Kidney (tissue), 14 donors: ENCODE measurements around the gene BNIP1. TPM values are rescaled to one million over a fixed set of nuclear protein-coding genes. Genes with fewer than 3 reads are reported as not detected.
A peak's percentile ranks its signal among the peaks of the same experiment; 100 is the strongest.

Experiments
- DNase-seq, 5 donors: peaks; one replicate each; pipeline ENCODE4 v3.0.0-alpha.2; 2013 to 2020
- FAIRE-seq: peaks from 2 replicates; lab custom pipeline; 2012; peaks lifted over from hg19 to GRCh38; lab: Jason Lieb, UNC
- H3K27ac ChIP-seq, 2 donors: one replicate each; pipeline ENCODE4 v1.7.0; 2013; ENCODE audit warnings: low read depth in 2 of 2, low read length in 2 of 2, inconsistent platforms in 1 of 2
- H3K27me3 ChIP-seq: one replicate; pipeline ENCODE4 v1.7.1; 2013; ENCODE audit warnings: low read length, inconsistent platforms; ENCODE audit not compliant: control insufficient read depth, insufficient read depth
- H3K36me3 ChIP-seq, 3 donors: one replicate each; pipeline versions ENCODE4 v1.7.0 to v1.7.1; 2013; ENCODE audit warnings: low read length in 3 of 3, control low read depth in 1 of 3, inconsistent platforms in 1 of 3; ENCODE audit not compliant: insufficient read depth in 3 of 3, control insufficient read depth in 2 of 3
- H3K4me1 ChIP-seq, 3 donors: one replicate each; pipeline versions ENCODE4 v1.7.0 to v1.7.1; 2013; ENCODE audit warnings: low read length in 3 of 3, inconsistent platforms in 1 of 3, low read depth in 1 of 3; ENCODE audit not compliant: control insufficient read depth in 2 of 3, insufficient read depth in 2 of 3
- H3K4me3 ChIP-seq, 3 donors: one replicate each; pipeline versions ENCODE4 v1.7.0 to v1.8.1; 2013; ENCODE audit warnings: low read length in 3 of 3, control low read depth in 1 of 3, inconsistent platforms in 1 of 3
- H3K9ac ChIP-seq, 3 donors: one replicate each; pipeline versions ENCODE4 v1.7.0 to v1.7.1; 2013; ENCODE audit warnings: low read length in 3 of 3, control low read depth in 1 of 3, inconsistent platforms in 1 of 3
- H3K9me3 ChIP-seq, 3 donors: one replicate each; pipeline versions ENCODE4 v1.7.0 to v1.7.1; 2013; ENCODE audit warnings: low read length in 3 of 3, control low read depth in 1 of 3, inconsistent platforms in 1 of 3; ENCODE audit not compliant: control insufficient read depth in 2 of 3, insufficient read depth in 1 of 3
- CTCF ChIP-seq: IDR thresholded peaks from 3 replicates; pipeline ENCODE4 v1.5.1; 2012; ENCODE audit warnings: mild to moderate bottlenecking, moderate library complexity, borderline replicate concordance; ENCODE audit not compliant: insufficient read depth; ENCODE audit errors: extremely low read depth
- intact Hi-C: fragments of 100-400 bp; cut with DNase I; formaldehyde crosslinking; loops from one replicate; pipeline ENCODE4 v1.11.1; 2022
- polyA plus RNA-seq: library from polyadenylated mRNA; stranded (reverse); fragments of 350-450 nt; fragmentation: Illumina TruSeq; extraction: RNeasy Lipid Tissue Mini Kit (QIAGEN cat#74804); gene quantifications from one replicate; pipeline ENCODE4 v1.2.3, GENCODE V29; 2014; ENCODE audit warnings: low read depth, low replicate concordance; ENCODE audit not compliant: insufficient read depth
- total RNA-seq: library from RNA; stranded (reverse); fragmentation: NEBNext Ultra II Directional; extraction: Animal tissue kit (Norgen Biotek cat#: 25700); gene quantifications from one replicate; pipeline ENCODE4 v1.2.1, GENCODE V29; 2021
- donor health status: control.
- donor health status: control.
- donor health status: control.
- donor health status: control.
- donor health status: control.
- donor health status: DM: yes; HTN: yes; CAD: no.
- donor health status: Normal renal cell carcinoma (clear cell type).

The BNIP1 gene
- total and polyA plus RNA-seq, 2 donors from 2014 or later: 10.2 to 28.7 TPM

- no peak for TF ChIP-seq CTCF
- Histone ChIP-seq H3K9ac (no peak overlapping the region), H3K9me3 (peaks cover 0 to 6% (median 5%) of the 10 kb centered on the region in 3 donors), H3K4me1 (no peaks in the 10 kb centered on the region), H3K27me3 (no peaks in the 10 kb centered on the region), H3K36me3 (no peaks in the 10 kb centered on the region), H3K27ac (no peak overlapping the region), H3K4me3 (no peak overlapping the region)
- intact Hi-C loops: no loop called here
- no peak for FAIRE-seq
- no peak for DNase-seq
These were observed 56.0 kb downstream of the BNIP1 start for GRCh38 chr5:173200356-173200755.

- Histone ChIP-seq H3K27ac (no peak overlapping the region), H3K4me1 (no peaks in the 10 kb centered on the region), H3K27me3 (no peaks in the 10 kb centered on the region), H3K9ac (no peak overlapping the region), H3K36me3 (no peaks in the 10 kb centered on the region), H3K9me3 (peaks cover 0 to 6% (median 5%) of the 10 kb centered on the region in 3 donors), H3K4me3 (no peak overlapping the region)
- no peak for TF ChIP-seq CTCF
- intact Hi-C loops: no loop called here
- FAIRE-seq (no peak), DNase-seq (no peak)
These were observed 57.4 kb downstream of the BNIP1 start for GRCh38 chr5:173201636-173202265.

GRCh38 chr5:173202266-173202875, 58.0 kb downstream of the BNIP1 start:
- DNase-seq (peak in 1 of 5 donors; percentile 7), FAIRE-seq (no peak)
- H3K9me3 ChIP-seq: peaks cover 0 to 6% (median 5%) of the 10 kb centered on the region in 3 donors
- no peak overlapping the region for H3K27ac ChIP-seq
- H3K36me3 ChIP-seq: no peaks in the 10 kb centered on the region
- H3K27me3 ChIP-seq: no peaks in the 10 kb centered on the region
- intact Hi-C loops: no loop called here
- no peak for TF ChIP-seq CTCF
- no peaks in the 10 kb centered on the region for H3K4me1 ChIP-seq
- no peak overlapping the region for H3K9ac ChIP-seq
- H3K4me3 ChIP-seq: no peak overlapping the region
